H9 (cell line): Measurements from ENCODE around the gene CASK. TPM values are rescaled to one million over a fixed set of nuclear protein-coding genes. Genes with fewer than 3 reads are reported as not detected.

ENCODE experiments used
- DNase-seq: peaks from one replicate; pipeline ENCODE4 v3.0.0-alpha.2; 2017
- H2AFZ ChIP-seq: one replicate; pipeline ENCODE4 v1.6.1; 2013; ENCODE audit warnings: mild to moderate bottlenecking, low read length, control low read depth, moderate library complexity
- H2AK5ac ChIP-seq: 2 replicates; pipeline ENCODE4 v1.6.1; 2013; ENCODE audit warnings: low read length, control low read depth, mixed read lengths; ENCODE audit not compliant: insufficient read length
- H2BK120ac ChIP-seq: one replicate; pipeline ENCODE4 v1.6.1; 2013; ENCODE audit warnings: low read depth, mild to moderate bottlenecking, low read length, control low read depth, inconsistent platforms; ENCODE audit not compliant: poor library complexity, severe bottlenecking
- H2BK12ac ChIP-seq: 2 replicates; pipeline ENCODE4 v1.6.1; 2013; ENCODE audit warnings: low read length, control low read depth, mixed read lengths, low read depth; ENCODE audit not compliant: insufficient read length
- H2BK15ac ChIP-seq: 2 replicates; pipeline ENCODE4 v1.6.1; 2013; ENCODE audit warnings: low read depth, low read length, control low read depth
- H2BK20ac ChIP-seq: one replicate; pipeline ENCODE4 v1.6.1; 2013; ENCODE audit warnings: low read depth, mild to moderate bottlenecking, low read length, control low read depth, inconsistent platforms; ENCODE audit not compliant: poor library complexity, severe bottlenecking
- H2BK5ac ChIP-seq: 2 replicates; pipeline ENCODE4 v1.6.1; 2013; ENCODE audit warnings: low read length, control low read depth, mixed read lengths; ENCODE audit not compliant: insufficient read length
- H3K14ac ChIP-seq: 2 replicates; pipeline ENCODE4 v1.6.1; 2013; ENCODE audit warnings: low read length, control low read depth; ENCODE audit not compliant: insufficient read depth
- H3K18ac ChIP-seq: 2 replicates; pipeline ENCODE4 v1.6.1; 2013; ENCODE audit warnings: low read depth, mild to moderate bottlenecking, mixed read lengths, low read length, control low read depth; ENCODE audit not compliant: insufficient read length
- H3K23ac ChIP-seq: 2 replicates; pipeline ENCODE4 v1.6.1; 2013; ENCODE audit warnings: low read length, control low read depth, mixed read lengths, low read depth; ENCODE audit not compliant: insufficient read length
- H3K23me2 ChIP-seq: 2 replicates; pipeline ENCODE4 v1.6.1; 2013; ENCODE audit warnings: low read depth, mild to moderate bottlenecking, mixed read lengths, low read length, control low read depth; ENCODE audit not compliant: insufficient read length, poor library complexity, severe bottlenecking
- H3K27ac ChIP-seq: 2 replicates; pipeline ENCODE4 v1.5.1; 2013; ENCODE audit warnings: low read length, control low read depth, mixed read lengths, low read depth; ENCODE audit not compliant: insufficient read length
- H3K27me3 ChIP-seq: 2 replicates; pipeline ENCODE4 v1.6.1; 2013; ENCODE audit warnings: low read length, control low read depth, inconsistent platforms; ENCODE audit not compliant: insufficient read depth
- H3K4ac ChIP-seq: 2 replicates; pipeline ENCODE4 v1.6.1; 2013; ENCODE audit warnings: low read depth, mild to moderate bottlenecking, control low read depth, inconsistent platforms, low read length, moderate library complexity
- H3K4me1 ChIP-seq: 2 replicates; pipeline ENCODE4 v1.6.1; 2013; ENCODE audit warnings: low read length, control low read depth, inconsistent platforms; ENCODE audit not compliant: insufficient read depth
- H3K4me2 ChIP-seq: 2 replicates; pipeline ENCODE4 v1.6.1; 2013; ENCODE audit warnings: low read length, control low read depth, mixed read lengths; ENCODE audit not compliant: insufficient read length, insufficient read depth
- H3K56ac ChIP-seq: 2 replicates; pipeline ENCODE4 v1.6.1; 2013; ENCODE audit warnings: low read depth, mild to moderate bottlenecking, mixed read lengths, low read length, control low read depth; ENCODE audit not compliant: insufficient read length
- H3K79me1 ChIP-seq: 2 replicates; pipeline ENCODE4 v1.6.1; 2013; ENCODE audit warnings: low read depth, mild to moderate bottlenecking, moderate library complexity, low read length, control low read depth, inconsistent platforms; ENCODE audit not compliant: insufficient read depth, poor library complexity, severe bottlenecking
- H3K79me2 ChIP-seq: 2 replicates; pipeline ENCODE4 v1.6.1; 2013; ENCODE audit warnings: low read length, control low read depth, inconsistent platforms; ENCODE audit not compliant: insufficient read depth
- H3K9ac ChIP-seq: 2 replicates; pipeline ENCODE4 v1.6.1; 2013; ENCODE audit warnings: low read length, control low read depth, mixed read lengths; ENCODE audit not compliant: insufficient read length; ENCODE audit errors: extremely low read depth
- H3K9me3 ChIP-seq: one replicate; pipeline ENCODE4 v1.6.1; 2013; ENCODE audit warnings: low read depth, low read length, inconsistent platforms; ENCODE audit not compliant: control insufficient read depth
- H3T11ph ChIP-seq: one replicate; pipeline ENCODE4 v1.6.1; 2013; ENCODE audit warnings: mild to moderate bottlenecking, low read length, control low read depth, inconsistent platforms
- H4K20me1 ChIP-seq: one replicate; pipeline ENCODE4 v1.6.1; 2013; ENCODE audit not compliant: control insufficient read depth, insufficient read length, insufficient read depth
- H4K5ac ChIP-seq: 2 replicates; pipeline ENCODE4 v1.6.1; 2013; ENCODE audit warnings: low read depth, mild to moderate bottlenecking, mixed read lengths, low read length, control low read depth; ENCODE audit not compliant: insufficient read length
- H4K8ac ChIP-seq: replicated peaks from 2 replicates; pipeline ENCODE4 v1.6.1; 2013; ENCODE audit warnings: low read length, control low read depth, mixed read lengths, low read depth; ENCODE audit not compliant: insufficient read length
- H4K91ac ChIP-seq: 2 replicates; pipeline ENCODE4 v1.6.1; 2013; ENCODE audit warnings: low read depth, mild to moderate bottlenecking, moderate library complexity, mixed read lengths, low read length, control low read depth; ENCODE audit not compliant: insufficient read length
- H3K27ac Mint-ChIP-seq, 3 experiments: 2 replicates in 2 of 3; 3 replicates in 1 of 3; pipeline ENCODE4 v1.8.0; 2020 to 2021; ENCODE audit warnings: mixed read lengths in 3 of 3, mild to moderate bottlenecking in 1 of 3, moderate library complexity in 1 of 3
- H3K27me3 Mint-ChIP-seq: 2 replicates; pipeline ENCODE4 v1.8.0; 2021; ENCODE audit warnings: low read depth, mild to moderate bottlenecking, moderate library complexity, mixed read lengths
- H3K36me3 Mint-ChIP-seq, 3 experiments: 2 replicates in 2 of 3; 3 replicates in 1 of 3; pipeline ENCODE4 v1.8.0; 2020 to 2021; ENCODE audit warnings: low read depth in 3 of 3, mixed read lengths in 3 of 3; ENCODE audit not compliant: insufficient read depth in 1 of 3
- H3K4me1 Mint-ChIP-seq, 2 experiments: 2 replicates each; pipeline ENCODE4 v1.8.0; 2020; ENCODE audit warnings: mixed read lengths in 2 of 2
- H3K4me3 Mint-ChIP-seq, 2 experiments: 2 replicates in 1 of 2; 3 replicates in 1 of 2; pipeline ENCODE4 v1.8.0; 2020 to 2021; ENCODE audit warnings: mild to moderate bottlenecking in 2 of 2, mixed read lengths in 2 of 2, moderate library complexity in 1 of 2
- H3K9me3 Mint-ChIP-seq, 2 experiments: 2 replicates in 1 of 2; 3 replicates in 1 of 2; pipeline ENCODE4 v1.8.0; 2020; ENCODE audit warnings: mild to moderate bottlenecking in 2 of 2, mixed read lengths in 2 of 2, moderate library complexity in 1 of 2
- WGBS: extraction: QIAGEN DNeasy Blood & Tissue Kit; methylation state at CpG from one replicate; pipeline ENCODE4 v1.1.7; 2013; ENCODE audit warnings: missing lambda C conversion rate, low lambda C conversion rate, mixed read lengths; ENCODE audit not compliant: insufficient read length; ENCODE audit errors: extremely low coverage; 5-methylcytosine and 5-hydroxymethylcytosine counted together
- total RNA-seq: library from RNA; stranded (reverse); gene quantifications from 2 replicates; pipeline ENCODE4 v1.2.1, GENCODE V29; 2021
- TF ChIP-seq, protein P1 (sequence below): fragments of 200-600 bp; sonication (generic); conservative IDR thresholded peaks from 3 replicates; pipeline ENCODE4 v1.8.0; 2021; ENCODE audit warnings: antibody characterized with exemption, mild to moderate bottlenecking

CASK gene
- total RNA-seq, 1 experiment from 2014 or later: 44.1 TPM

DNA sequence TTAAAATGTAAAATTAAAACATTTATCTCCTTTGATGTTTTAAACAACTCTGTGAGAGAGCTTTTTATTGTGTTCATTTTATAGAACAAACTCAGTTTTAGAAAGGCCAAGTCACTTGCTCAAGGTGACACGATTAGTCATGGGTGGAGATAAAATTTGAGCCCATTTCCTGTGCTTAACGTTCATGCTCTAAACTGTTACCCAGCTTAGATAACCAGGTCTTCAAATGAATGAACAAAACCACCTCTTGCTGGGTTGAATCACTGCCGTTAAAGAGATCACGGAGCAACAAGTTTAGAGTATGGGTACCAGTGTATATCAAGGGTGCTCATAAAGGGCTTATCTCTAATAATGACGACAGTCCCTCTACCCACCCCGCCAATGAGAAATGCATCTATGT lies 10.2 kb upstream of the CASK start:
- Histone ChIP-seq H3K23ac (no peak overlapping the region), H4K20me1 (no peaks in the 10 kb centered on the region), H3K79me1 (no peaks in the 10 kb centered on the region), H3K9me3 (no peaks in the 10 kb centered on the region), H3K4me2 (no peak overlapping the region), H3K4me1 (no peaks in the 10 kb centered on the region), H4K8ac (no peak overlapping the region), H3K18ac (no peak overlapping the region), H2BK12ac (no peak overlapping the region), H2BK15ac (no peak overlapping the region), H2AFZ (no peak overlapping the region), H3K27ac (no peak overlapping the region), H2BK120ac (no peak overlapping the region), H3K14ac (no peak overlapping the region), H3K23me2 (no peaks in the 10 kb centered on the region), H3K79me2 (no peaks in the 10 kb centered on the region), H2BK20ac (no peak overlapping the region), H3K56ac (no peak overlapping the region), H3K9ac (no peak overlapping the region), H2AK5ac (no peak overlapping the region), H3K27me3 (no peaks in the 10 kb centered on the region), H4K91ac (no peak overlapping the region), H3K4ac (no peak overlapping the region), H3T11ph (no peak overlapping the region), H4K5ac (no peak overlapping the region), H2BK5ac (no peak overlapping the region)
- Mint-ChIP-seq H3K27me3 (peaks cover 2% of the 10 kb centered on the region), H3K27ac (no peak overlapping the region), H3K36me3 (peaks cover 0 to 3% (median 2%) of the 10 kb centered on the region in 3 experiments; a peak in 3 of 7 replicates), H3K4me1 (no peaks in the 10 kb centered on the region; a peak in 1 of 4 replicates), H3K4me3 (no peak overlapping the region), H3K9me3 (peaks cover 54 to 58% of the 10 kb centered on the region in 2 experiments)
- DNase-seq: no peak
- TF ChIP-seq, protein P1, sequence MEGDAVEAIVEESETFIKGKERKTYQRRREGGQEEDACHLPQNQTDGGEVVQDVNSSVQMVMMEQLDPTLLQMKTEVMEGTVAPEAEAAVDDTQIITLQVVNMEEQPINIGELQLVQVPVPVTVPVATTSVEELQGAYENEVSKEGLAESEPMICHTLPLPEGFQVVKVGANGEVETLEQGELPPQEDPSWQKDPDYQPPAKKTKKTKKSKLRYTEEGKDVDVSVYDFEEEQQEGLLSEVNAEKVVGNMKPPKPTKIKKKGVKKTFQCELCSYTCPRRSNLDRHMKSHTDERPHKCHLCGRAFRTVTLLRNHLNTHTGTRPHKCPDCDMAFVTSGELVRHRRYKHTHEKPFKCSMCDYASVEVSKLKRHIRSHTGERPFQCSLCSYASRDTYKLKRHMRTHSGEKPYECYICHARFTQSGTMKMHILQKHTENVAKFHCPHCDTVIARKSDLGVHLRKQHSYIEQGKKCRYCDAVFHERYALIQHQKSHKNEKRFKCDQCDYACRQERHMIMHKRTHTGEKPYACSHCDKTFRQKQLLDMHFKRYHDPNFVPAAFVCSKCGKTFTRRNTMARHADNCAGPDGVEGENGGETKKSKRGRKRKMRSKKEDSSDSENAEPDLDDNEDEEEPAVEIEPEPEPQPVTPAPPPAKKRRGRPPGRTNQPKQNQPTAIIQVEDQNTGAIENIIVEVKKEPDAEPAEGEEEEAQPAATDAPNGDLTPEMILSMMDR: no peak
- WGBS: no CpG with 5 or more reads among the region's 6 CpGs
